Inferior parietal cortex (tissue), 1 donor: Measurements from ENCODE around the gene STON2.
"Not testable (repeated sequence)": the region's sequence is repeated elsewhere in the genome, so short reads cannot be mapped to it uniquely, and the experiment has no call there.

Experiments used
- DNase-seq: peaks from one replicate; pipeline ENCODE4 v3.0.0-alpha.2; 2016; ENCODE audit errors: extremely low spot score

STON2 gene, protein sequence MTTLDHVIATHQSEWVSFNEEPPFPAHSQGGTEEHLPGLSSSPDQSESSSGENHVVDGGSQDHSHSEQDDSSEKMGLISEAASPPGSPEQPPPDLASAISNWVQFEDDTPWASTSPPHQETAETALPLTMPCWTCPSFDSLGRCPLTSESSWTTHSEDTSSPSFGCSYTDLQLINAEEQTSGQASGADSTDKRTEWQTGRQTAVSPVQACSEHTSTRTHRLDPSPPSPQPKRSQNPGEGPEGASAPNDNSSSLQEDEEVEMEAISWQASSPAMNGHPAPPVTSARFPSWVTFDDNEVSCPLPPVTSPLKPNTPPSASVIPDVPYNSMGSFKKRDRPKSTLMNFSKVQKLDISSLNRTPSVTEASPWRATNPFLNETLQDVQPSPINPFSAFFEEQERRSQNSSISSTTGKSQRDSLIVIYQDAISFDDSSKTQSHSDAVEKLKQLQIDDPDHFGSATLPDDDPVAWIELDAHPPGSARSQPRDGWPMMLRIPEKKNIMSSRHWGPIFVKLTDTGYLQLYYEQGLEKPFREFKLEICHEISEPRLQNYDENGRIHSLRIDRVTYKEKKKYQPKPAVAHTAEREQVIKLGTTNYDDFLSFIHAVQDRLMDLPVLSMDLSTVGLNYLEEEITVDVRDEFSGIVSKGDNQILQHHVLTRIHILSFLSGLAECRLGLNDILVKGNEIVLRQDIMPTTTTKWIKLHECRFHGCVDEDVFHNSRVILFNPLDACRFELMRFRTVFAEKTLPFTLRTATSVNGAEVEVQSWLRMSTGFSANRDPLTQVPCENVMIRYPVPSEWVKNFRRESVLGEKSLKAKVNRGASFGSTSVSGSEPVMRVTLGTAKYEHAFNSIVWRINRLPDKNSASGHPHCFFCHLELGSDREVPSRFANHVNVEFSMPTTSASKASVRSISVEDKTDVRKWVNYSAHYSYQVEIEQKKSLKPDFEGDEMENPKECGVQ

GRCh38 chr14:81400202-81400678 lies at the start of gene STON2:
TSS of gene STON2 (minus strand) at chr14:81400324. CDS start at chr14:81398382, 1,942 bp downstream.
- no peak for DNase-seq

- DNase-seq, result no peak
Measured at GRCh38 chr14:81449576-81449975, 49.5 kb upstream of the STON2 start.

DNA sequence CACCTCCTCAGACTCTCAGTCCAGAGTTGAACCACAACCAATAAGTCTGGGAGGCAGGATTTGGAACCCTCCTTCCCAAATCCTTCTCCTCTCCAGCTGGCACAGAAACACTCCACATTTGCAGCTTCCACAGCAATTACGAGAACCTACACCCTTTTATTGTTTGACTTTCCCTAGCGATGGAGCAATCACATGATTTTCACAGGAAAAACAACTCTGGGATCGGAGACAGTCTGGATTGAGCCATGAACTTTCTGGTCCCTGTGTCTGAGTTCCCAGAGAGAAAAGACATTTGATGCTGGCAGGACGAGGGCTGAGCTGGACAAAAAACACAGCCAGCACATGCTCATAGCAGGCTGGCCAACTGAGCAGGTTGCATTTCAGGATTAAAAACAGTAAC lies 49.0 kb upstream of the STON2 start:
- no peak for DNase-seq

GRCh38 chr14:81447021-81447764 lies 47.1 kb upstream of the STON2 start:
- DNase-seq, result no peak

- no peak for DNase-seq
Measured at GRCh38 chr14:81446279-81447007, 46.3 kb upstream of the STON2 start.

DNA sequence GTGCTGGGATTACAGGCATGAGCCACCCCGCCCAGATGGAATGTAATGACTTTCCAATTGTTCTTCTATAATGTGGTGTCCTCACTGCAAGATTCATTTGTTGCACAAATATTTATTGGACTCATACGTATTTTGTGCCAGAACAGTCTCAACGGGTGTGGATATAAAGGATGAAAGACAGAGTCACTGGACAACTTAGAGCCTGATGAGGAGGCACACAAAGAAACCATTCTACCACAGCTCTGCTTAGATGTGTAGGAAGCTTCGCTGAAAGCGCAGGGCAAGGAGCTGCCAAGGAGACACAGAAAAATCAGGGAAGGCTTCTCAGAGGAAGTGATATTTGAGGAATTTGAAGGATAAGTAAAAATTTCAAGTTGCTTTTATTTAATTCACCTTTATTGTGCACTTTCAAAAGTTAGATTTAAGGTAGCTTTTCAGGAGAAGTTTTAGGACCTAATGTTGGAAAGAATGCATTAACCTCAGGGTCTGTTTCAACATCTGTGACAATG lies 41.6 kb upstream of the STON2 start:
- no peak for DNase-seq

DNA sequence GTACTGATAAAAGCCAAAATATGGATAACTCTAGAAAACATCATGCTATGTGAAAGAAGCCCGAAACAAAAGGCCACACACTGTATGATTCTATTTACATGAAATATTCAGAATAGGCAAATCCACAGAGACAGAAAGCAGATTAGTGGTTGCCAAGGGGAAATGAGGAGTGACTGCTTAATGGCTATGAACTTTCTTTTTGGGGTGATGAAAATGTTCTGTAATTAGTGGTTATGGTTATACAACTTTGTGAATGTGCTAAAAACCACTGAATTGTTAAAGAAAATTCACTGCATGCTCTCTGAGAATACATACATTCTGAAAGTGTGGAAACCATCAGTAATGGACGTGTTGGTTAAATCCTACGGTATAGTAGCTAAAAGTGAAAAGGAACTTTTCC lies 39.9 kb upstream of the STON2 start:
- no peak for DNase-seq

DNA sequence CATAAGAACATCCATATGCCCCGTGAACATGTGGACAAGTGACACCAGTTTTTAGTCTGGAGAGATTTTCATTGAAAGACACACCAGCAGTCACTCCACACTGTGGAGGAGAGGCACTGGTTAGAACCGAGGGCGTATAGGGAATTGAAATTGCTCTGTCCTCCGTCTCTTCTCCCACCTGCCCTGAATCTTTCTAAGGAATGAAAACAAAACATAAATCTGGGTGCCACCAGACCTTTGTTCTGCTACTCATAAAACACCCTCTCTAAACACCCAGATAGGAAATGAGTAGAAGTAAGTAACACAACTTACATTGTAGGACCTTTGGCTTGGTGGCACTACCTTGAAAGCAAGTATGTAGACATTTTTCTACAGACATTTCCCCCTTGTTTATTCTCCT lies 37.1 kb upstream of the STON2 start:
- DNase-seq, result no peak

- peak; percentile 74 for DNase-seq
Measured at GRCh38 chr14:81436296-81437138, 36.4 kb upstream of the STON2 start.

GRCh38 chr14:81435391-81436295 lies 35.5 kb upstream of the STON2 start:
- no peak for DNase-seq

GRCh38 chr14:81435048-81435390 lies 34.9 kb upstream of the STON2 start:
- DNase-seq, result no peak

DNA sequence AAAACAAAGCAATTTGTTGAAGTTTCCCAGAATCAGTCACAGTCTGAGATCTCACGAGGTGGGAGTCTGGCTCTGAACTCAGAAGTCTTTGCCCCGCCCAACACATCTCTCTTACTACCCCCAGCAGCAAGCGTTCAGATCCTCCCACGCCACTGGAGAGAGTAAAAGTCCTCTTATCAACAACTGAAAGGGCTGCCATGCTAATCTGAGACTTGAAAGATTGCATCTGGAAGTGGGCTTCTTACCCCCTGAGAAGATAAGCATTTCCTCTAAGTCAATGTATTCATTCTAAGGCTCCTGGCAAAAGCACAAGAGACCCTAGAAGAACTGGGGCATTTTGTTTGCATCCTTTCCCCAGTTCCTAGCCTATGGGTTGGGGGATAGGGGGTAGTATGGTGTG lies 34.1 kb upstream of the STON2 start:
- DNase-seq, result no peak

DNA sequence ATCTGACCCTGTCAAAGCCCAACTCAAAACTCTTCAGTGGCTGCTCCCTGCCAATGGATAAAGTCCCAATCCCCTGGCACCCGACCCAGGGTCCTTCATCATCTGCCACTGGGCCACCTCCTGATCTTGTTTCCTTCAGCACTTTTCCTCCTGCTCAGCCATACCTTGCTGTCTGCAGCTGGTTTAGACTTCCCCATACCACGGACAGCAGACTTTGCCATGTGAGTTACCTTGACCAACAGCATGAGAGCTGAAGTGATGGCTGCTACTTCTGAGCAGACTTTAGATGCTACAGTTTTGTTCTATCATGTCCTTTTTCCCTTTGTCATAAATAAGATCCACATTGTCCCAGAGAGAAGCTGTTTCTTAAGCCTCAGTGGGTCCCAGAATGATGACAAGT lies 33.3 kb upstream of the STON2 start:
- no peak for DNase-seq

GRCh38 chr14:81432219-81432661 lies 32.1 kb upstream of the STON2 start:
- DNase-seq, result no peak

DNA sequence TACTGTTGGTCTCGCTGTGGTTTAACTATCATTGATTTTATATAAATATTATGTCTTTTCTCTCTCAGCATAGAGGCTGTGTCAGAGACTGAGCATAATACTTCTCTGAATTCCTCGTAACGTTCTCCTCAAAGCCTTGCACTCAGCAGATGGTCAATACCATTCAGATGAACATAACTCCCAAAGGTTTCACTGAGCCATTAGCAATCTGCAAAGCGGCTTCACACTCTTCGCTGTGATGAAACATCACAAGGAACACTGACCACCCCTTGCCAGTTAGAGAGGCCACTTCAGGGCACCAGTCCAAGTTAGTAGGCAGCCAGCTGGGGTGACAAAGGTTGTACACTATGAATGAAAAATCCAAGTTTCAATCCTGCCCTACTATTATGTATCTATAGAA lies 30.1 kb upstream of the STON2 start:
- DNase-seq, result no peak

- DNase-seq, result not testable (repeated sequence)
Measured at GRCh38 chr14:81429749-81430148, 29.6 kb upstream of the STON2 start.

- no peak for DNase-seq
Measured at GRCh38 chr14:81429028-81429427, 28.9 kb upstream of the STON2 start.

- DNase-seq, result no peak
Measured at GRCh38 chr14:81427348-81428058, 27.4 kb upstream of the STON2 start.
